ENCODE data around the gene SLC25A45.

SLC25A45 gene

GRCh38 chr11:65400307-65401072 is 18.0 kb upstream of the SLC25A45 start:
- no peak overlapping the region for H3K27ac ChIP-seq
- TF ChIP-seq CTCF (conservative IDR thresholded peaks at IDR 0.05) (no peak), ZFX (IDR thresholded peaks at IDR 0.05) (no peak)

GRCh38 chr11:65399845-65400244 is 17.4 kb upstream of the SLC25A45 start:
- H3K27ac ChIP-seq, result no peak overlapping the region

DNA sequence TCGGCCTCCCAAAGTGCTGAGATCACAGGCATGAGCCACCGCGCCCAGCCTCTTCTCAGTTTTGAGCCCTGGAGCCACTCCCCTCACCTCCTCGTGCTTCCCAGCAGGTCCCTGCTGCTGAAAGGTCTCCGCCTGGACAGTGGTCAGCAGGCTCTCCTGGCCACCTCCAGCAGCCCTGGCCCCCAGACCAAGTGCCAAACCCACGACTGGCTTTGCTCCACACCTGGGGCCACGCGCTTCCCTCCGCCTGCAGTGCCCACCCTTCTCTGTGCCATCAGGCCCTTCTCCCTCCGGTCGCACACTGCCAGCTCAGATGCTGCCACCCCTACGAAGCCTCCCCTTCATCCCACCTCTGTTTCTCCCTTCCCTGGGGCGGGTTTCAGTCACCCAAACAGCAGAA is 16.8 kb upstream of the SLC25A45 start:
- H3K27ac ChIP-seq, result no peak overlapping the region
- TF ChIP-seq CTCF (conservative IDR thresholded peaks at IDR 0.05) (no peak), ZFX (IDR thresholded peaks at IDR 0.05) (no peak)

More at GRCh38 chr11:65399845-65400244, 17.4 kb upstream of the SLC25A45 start:
- TF ChIP-seq ZFX (IDR thresholded peaks at IDR 0.05), result no peak
- TF ChIP-seq CTCF (conservative IDR thresholded peaks at IDR 0.05), result no peak

- no peak overlapping the region for H3K27ac ChIP-seq
- TF ChIP-seq CTCF (conservative IDR thresholded peaks at IDR 0.05) (no peak), ZFX (IDR thresholded peaks at IDR 0.05) (no peak)
Observed at GRCh38 chr11:65398362-65398910, 16.0 kb upstream of the SLC25A45 start.

DNA sequence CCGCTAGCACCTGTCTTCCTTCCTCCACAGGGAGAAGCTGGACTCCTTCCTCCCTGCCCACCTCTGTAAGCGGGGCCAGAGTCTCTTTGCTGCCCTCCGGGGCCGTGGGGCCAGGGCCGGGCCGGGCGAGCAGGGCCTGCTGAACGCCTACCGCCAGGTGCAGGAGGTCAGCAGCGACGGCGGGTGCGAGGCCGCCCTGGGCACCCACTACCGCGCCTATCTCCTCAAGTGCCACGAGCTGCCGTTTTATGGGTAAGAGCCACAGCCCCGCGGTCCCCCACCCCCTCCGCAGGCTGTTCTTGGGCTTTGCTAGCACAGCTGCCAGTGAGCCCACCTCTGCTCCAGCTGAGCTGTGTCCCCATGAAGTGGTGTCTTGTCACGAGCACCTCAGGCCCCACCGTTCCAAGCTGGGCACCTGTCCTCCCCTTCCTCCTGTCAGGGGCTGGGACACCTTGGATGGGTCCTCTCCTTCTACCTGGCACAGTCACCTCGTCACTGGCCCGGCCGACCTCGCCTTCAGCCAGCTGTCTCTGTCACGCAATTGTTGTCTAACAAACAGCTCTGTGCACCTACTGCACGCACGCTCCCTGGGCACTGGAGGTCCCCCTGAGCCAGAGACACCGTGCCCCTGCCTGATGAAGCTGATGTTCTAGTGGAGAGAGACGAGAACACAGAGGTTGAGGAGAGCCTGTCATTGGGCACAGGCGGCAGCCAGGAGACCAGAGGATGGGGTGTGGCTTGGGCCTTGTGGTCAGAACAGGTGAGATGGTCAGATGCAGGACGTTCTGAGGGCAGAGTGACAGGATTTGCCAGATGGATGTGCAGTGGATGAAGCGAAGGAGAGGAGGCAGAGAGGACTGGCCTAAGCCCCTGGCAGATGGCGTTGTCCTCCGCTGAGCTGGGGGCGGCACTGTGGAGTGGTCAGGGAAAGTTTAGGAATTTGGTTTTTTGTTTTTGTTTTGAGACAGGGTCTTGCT is 14.6 kb upstream of the SLC25A45 start:
- H3K27ac ChIP-seq, result no peak overlapping the region
- TF ChIP-seq CTCF (conservative IDR thresholded peaks at IDR 0.05) (no peak), ZFX (IDR thresholded peaks at IDR 0.05) (no peak)

DNA sequence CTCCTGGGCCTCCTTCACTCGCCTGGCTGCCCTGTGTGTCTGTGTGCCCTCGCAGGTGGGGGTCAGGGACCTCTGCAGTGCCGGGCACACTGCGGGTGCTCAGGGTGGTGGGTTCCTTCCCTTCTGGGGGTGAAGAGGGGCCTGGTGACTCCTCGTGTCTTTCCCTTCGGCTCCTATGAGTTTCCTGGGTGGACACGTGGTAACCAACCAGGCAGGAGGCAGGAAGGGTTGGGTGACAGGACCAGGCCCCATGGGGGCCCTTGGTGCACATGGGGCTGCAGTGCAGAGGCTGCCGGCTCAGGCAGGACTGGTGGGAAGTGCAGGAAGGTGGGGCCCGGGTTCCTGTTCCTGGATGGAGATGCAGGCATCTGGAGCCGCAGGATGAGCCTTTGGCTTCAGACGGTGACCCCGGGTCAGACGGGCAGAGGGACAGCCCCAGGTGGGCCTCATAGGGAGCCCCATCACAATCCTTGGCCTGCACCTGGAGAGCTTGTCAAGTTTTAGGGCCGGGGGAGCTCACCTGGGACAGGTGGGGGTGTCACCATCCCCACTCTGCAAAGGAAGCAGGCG is 13.6 kb upstream of the SLC25A45 start:
- no peak for TF ChIP-seq CTCF (conservative IDR thresholded peaks at IDR 0.05)
- no peak for TF ChIP-seq ZFX (IDR thresholded peaks at IDR 0.05)

More for the DNA sequence above, 13.6 kb upstream of the SLC25A45 start:
- H3K27ac ChIP-seq, result no peak overlapping the region

All from C4-2B (cell line).